C4-2B (cell line): Measurements from ENCODE around the gene KANSL2.

Source experiments
- CTCF ChIP-seq: fragments of 450-650 bp; conservative IDR thresholded peaks from 2 replicates; pipeline ENCODE4 v1.5.1; 2017; ENCODE audit warnings: mild to moderate bottlenecking
- ZFX ChIP-seq: fragments of 450-650 bp; IDR thresholded peaks from 2 replicates; pipeline ENCODE4 v1.6.1; 2017

- TF ChIP-seq CTCF (no peak), ZFX (no peak)
These were observed 5.6 kb upstream of the KANSL2 start for GRCh38 chr12:48687592-48687991.
